ENCODE measurements around the gene TSPO2. TPM values are rescaled to one million over a fixed set of nuclear protein-coding genes. Genes with fewer than 3 reads are reported as not detected.
A peak's percentile ranks its signal among the peaks of the same experiment; 100 is the strongest.

The TSPO2 gene
- total RNA-seq, 1 experiment from 2014 or later = not detected

DNA sequence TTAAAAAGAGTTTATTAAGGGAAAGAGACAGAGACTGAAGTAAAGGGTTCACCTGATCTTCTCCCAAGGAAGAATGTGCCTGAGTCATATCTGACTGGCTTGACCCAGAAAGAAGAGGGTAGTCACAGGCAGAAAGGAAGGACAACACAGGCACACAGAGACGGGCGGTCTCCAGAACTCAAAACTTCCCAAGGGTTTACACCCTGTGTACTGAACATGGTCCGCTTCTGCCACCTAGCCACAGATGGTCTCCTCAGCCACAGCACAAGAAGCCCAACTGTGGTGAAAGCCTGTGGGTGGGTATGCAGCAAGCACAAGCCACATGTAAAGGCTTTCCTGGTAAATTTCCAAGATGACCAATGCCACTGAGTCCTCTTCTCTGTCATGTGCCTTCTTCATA, 20.4 kb upstream of the TSPO2 start:
- H3K4me3 ChIP-seq (replicated peaks in 1 of 2; ENCODE audit: low read depth in 1 of 2, low read length in 2 of 2) = no peak overlapping the region
- no peaks in the 10 kb centered on the region for H3K27me3 ChIP-seq (ENCODE audit: insufficient read depth, low read length)
- H3K9me3 ChIP-seq (ENCODE audit: control insufficient read depth in 1 of 2, insufficient read depth in 1 of 2, low read depth in 1 of 2, low read length in 2 of 2) = no peaks in the 10 kb centered on the region
- ChIA-PET RAD21 (ENCODE audit: low non-redundant PET in 1 of 2, low total read pairs in 2 of 2, uncharacterized antibody in 2 of 2, unreplicated experiment in 2 of 2) (no interaction called here), POLR2A (no interaction called here), CTCF (interaction anchor here (1.0 to 1.6 kb wide), 3 partner anchors 16 to 693 kb away, joined by 3 to 4 read pairs (median 4); no protein-coding TSS in a partner anchor)
- H3K36me3 ChIP-seq (ENCODE audit: control insufficient read depth in 1 of 2, insufficient read depth in 2 of 2, low read length in 2 of 2) = no peaks in the 10 kb centered on the region
- H3K9ac ChIP-seq (ENCODE audit: low read length) = no peak overlapping the region
- H3K4me2 ChIP-seq (ENCODE audit: low read length) = 0 out of 2 replicates have a peak overlapping the region, but pooled peaks have one; percentile 8
- no TSS peak for BruUV-seq (replicated peaks)
- H3K4me1 ChIP-seq (ENCODE audit: control insufficient read depth in 1 of 2, insufficient read depth in 2 of 2, low read length in 2 of 2) = peaks cover 12 to 14% of the 10 kb centered on the region in 2 experiments
- no peak overlapping the region for H2AFZ ChIP-seq (ENCODE audit: low read depth, low read length, poor library complexity, severe bottlenecking)
- no peaks in the 10 kb centered on the region for H3K9me2 ChIP-seq (ENCODE audit: insufficient read depth)
- intact Hi-C loops (cut with micrococcal nuclease) = loop anchor here (10.0 kb wide), 2 partner anchors 197 to 1037 kb away; no protein-coding TSS in a partner anchor
- ATAC-seq = peak; percentile 83
- no peak for DNase-seq (ENCODE audit: low read depth, low spot score)
- H4K20me1 ChIP-seq (ENCODE audit: insufficient read depth) = no peaks in the 10 kb centered on the region
- no peak overlapping the region for H3K27ac ChIP-seq (ENCODE audit: low read depth, low read length)
- no peaks in the 10 kb centered on the region for H3K79me2 ChIP-seq (ENCODE audit: insufficient read depth, low read length)
- no peak for TF ChIP-seq EGR1 (IDR thresholded peaks at IDR 0.05; ENCODE audit: low read depth)
- no peak for TF ChIP-seq EZH2 (IDR thresholded peaks at IDR 0.05)
- TF ChIP-seq RAD21 (IDR thresholded peaks at IDR 0.05; ENCODE audit: low read depth) = peak; percentile 72
- no peak for TF ChIP-seq CBX3 (IDR thresholded peaks at IDR 0.05; ENCODE audit: low read depth)
- TF ChIP-seq EZH2phosphoT487 (IDR thresholded peaks at IDR 0.05; ENCODE audit: borderline replicate concordance) = no peak
- no peak for TF ChIP-seq ZFX (IDR thresholded peaks at IDR 0.05)
- TF ChIP-seq, protein P1, sequence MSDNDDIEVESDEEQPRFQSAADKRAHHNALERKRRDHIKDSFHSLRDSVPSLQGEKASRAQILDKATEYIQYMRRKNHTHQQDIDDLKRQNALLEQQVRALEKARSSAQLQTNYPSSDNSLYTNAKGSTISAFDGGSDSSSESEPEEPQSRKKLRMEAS (IDR thresholded peaks at IDR 0.05) = no peak
- no peak for TF ChIP-seq SRF (IDR thresholded peaks at IDR 0.05; ENCODE audit: low read depth)
- no peak for TF ChIP-seq ELF1 (IDR thresholded peaks at IDR 0.05; ENCODE audit: borderline replicate concordance, low read depth)
- no peak for TF ChIP-seq CEBPB (IDR thresholded peaks at IDR 0.05; ENCODE audit: low read depth)
- no peak for TF ChIP-seq SP1 (IDR thresholded peaks at IDR 0.05; ENCODE audit: low read depth)
- no peak for TF ChIP-seq ZNF274 (IDR thresholded peaks at IDR 0.05; ENCODE audit: low read depth, low read length)
- TF ChIP-seq, protein P2, sequence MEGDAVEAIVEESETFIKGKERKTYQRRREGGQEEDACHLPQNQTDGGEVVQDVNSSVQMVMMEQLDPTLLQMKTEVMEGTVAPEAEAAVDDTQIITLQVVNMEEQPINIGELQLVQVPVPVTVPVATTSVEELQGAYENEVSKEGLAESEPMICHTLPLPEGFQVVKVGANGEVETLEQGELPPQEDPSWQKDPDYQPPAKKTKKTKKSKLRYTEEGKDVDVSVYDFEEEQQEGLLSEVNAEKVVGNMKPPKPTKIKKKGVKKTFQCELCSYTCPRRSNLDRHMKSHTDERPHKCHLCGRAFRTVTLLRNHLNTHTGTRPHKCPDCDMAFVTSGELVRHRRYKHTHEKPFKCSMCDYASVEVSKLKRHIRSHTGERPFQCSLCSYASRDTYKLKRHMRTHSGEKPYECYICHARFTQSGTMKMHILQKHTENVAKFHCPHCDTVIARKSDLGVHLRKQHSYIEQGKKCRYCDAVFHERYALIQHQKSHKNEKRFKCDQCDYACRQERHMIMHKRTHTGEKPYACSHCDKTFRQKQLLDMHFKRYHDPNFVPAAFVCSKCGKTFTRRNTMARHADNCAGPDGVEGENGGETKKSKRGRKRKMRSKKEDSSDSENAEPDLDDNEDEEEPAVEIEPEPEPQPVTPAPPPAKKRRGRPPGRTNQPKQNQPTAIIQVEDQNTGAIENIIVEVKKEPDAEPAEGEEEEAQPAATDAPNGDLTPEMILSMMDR (IDR thresholded peaks at IDR 0.05 in 2 of 3, conservative IDR thresholded peaks at IDR 0.05 in 1 of 3; ENCODE audit: borderline replicate concordance in 1 of 3, insufficient read depth in 1 of 3, low read depth in 2 of 3, low read length in 2 of 3) = peak in 2 of 3 experiments; percentile 22 to 48; a peak in 1 of 6 replicates
- no peak for TF ChIP-seq JUND (IDR thresholded peaks at IDR 0.05)
- no peak for TF ChIP-seq SIN3A (IDR thresholded peaks at IDR 0.05; ENCODE audit: low read depth)
- no peak for TF ChIP-seq YY1 (IDR thresholded peaks at IDR 0.05; ENCODE audit: extremely low read depth, insufficient replicate concordance, low read depth, low read length)
